Effector memory CD4-positive, alpha-beta T cell (primary cell): ENCODE measurements around the gene DOK3.

Source experiments
- DNase-seq, 3 donors: peaks; one replicate each; pipeline ENCODE4 v3.0.0-alpha.2; 2020
- H3K27ac ChIP-seq: 2 replicates; pipeline ENCODE4 v1.7.0; 2013; ENCODE audit warnings: mild to moderate bottlenecking, low read length, moderate library complexity; ENCODE audit not compliant: insufficient read depth, poor library complexity, severe bottlenecking
- H3K27me3 ChIP-seq: replicated peaks from 2 replicates; pipeline ENCODE4 v1.7.0; 2013; ENCODE audit warnings: mild to moderate bottlenecking, low read length; ENCODE audit not compliant: insufficient read depth, control insufficient read depth, poor library complexity, severe bottlenecking
- H3K36me3 ChIP-seq: 2 replicates; pipeline ENCODE4 v1.7.0; 2013; ENCODE audit warnings: mild to moderate bottlenecking, low read length, moderate library complexity; ENCODE audit not compliant: control insufficient read depth, insufficient read depth
- H3K4me1 ChIP-seq: 2 replicates; pipeline ENCODE4 v1.7.0; 2013; ENCODE audit warnings: low read length, mild to moderate bottlenecking; ENCODE audit not compliant: control insufficient read depth, insufficient read depth, poor library complexity, severe bottlenecking
- H3K4me3 ChIP-seq: 2 replicates; pipeline ENCODE4 v1.7.0; 2013; ENCODE audit warnings: low read length, low read depth, mild to moderate bottlenecking; ENCODE audit not compliant: insufficient read depth, poor library complexity, severe bottlenecking
- H3K9me3 ChIP-seq: 2 replicates; pipeline ENCODE4 v1.7.0; 2013; ENCODE audit warnings: mild to moderate bottlenecking, low read length, moderate library complexity; ENCODE audit not compliant: control insufficient read depth

Gene DOK3

DNA sequence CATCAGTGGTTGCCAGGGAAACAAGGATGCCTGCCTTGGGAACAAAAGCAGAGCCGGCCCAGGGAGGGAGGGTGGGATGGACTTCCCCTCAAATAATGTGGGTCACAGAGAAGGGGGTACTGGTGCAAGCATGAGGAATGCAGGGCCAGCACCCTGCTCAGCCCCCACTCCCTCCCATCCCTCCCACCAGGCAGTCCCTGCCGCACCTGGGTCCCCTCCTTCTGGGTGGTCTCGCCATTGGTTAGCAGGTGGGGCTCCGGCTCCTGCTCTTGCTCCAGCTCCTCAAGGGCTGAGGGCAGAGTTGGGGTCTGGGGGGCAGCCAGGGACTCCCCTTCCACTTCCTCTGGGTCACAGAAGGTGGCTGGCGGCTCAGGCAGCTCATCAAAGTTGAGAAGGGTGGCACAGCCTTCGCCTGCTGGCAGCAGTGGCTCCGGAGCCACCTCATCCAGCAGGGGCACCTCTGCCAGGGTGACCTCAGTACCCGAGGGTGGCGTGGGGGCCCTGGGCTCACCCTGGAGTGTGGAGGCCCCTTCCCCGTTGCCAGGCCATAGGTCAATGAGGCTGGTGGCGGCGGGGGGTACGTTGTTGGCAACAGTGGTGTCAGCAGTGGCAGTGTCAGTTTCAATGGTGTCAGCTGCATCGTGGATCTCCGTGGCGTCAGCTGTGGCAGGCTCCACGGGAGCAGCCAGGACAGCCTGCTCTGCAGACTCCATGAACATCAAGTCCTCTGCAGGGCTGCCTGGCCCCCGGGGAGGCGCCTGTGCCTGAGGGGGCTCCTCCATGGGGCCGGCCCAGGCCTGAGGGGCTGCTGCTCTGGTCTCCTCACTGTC is 51.6 kb downstream of the DOK3 start:
- Histone ChIP-seq H3K27ac (no peak overlapping the region), H3K4me1 (peaks cover 24% of the 10 kb centered on the region), H3K4me3 (no peak overlapping the region), H3K36me3 (no peaks in the 10 kb centered on the region), H3K27me3 (no peaks in the 10 kb centered on the region), H3K9me3 (no peaks in the 10 kb centered on the region)
- no peak for DNase-seq

- peak; percentile 33 to 54 (median 48) for DNase-seq
Measured at GRCh38 chr5:177456976-177457851, 52.4 kb downstream of the DOK3 start.

DNA sequence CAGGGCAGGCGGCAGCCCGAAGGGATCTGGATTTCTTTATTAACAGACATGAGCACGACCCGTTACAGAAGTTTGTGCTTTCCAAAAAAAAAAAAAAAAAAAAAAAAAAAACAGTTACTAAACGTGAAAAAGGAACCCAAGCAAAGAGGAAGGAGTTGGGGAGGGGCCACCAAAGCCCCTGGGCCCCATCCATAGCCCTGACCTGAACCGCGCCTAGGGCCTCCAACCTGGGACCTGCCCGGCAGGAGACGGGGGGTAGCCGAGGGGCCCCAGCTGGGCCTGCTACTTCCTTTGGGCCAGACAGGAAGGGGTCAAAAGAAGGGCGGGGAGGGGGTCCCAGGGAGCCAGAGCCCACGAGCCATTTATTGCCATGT is 53.0 kb downstream of the DOK3 start:
- Histone ChIP-seq H3K9me3 (no peaks in the 10 kb centered on the region), H3K4me3 (no peak overlapping the region), H3K27me3 (no peaks in the 10 kb centered on the region), H3K4me1 (peaks cover 20% of the 10 kb centered on the region), H3K36me3 (no peaks in the 10 kb centered on the region), H3K27ac (no peak overlapping the region)
- DNase-seq = no peak

More at GRCh38 chr5:177456976-177457851, 52.4 kb downstream of the DOK3 start:
- H3K4me1 ChIP-seq = peaks cover 22% of the 10 kb centered on the region
- H3K36me3 ChIP-seq = no peaks in the 10 kb centered on the region
- H3K4me3 ChIP-seq = no peak overlapping the region
- no peaks in the 10 kb centered on the region for H3K9me3 ChIP-seq
- no peak overlapping the region for H3K27ac ChIP-seq
- no peaks in the 10 kb centered on the region for H3K27me3 ChIP-seq

GRCh38 chr5:177455661-177456590 is 53.7 kb downstream of the DOK3 start:
- H3K27me3 ChIP-seq = no peaks in the 10 kb centered on the region
- H3K4me3 ChIP-seq = peak overlapping the region; percentile 68
- H3K36me3 ChIP-seq = no peaks in the 10 kb centered on the region
- H3K27ac ChIP-seq = peak overlapping the region; percentile 93
- H3K9me3 ChIP-seq = no peaks in the 10 kb centered on the region
- peaks cover 20% of the 10 kb centered on the region for H3K4me1 ChIP-seq
- peak; percentile 87 to 93 (median 92) for DNase-seq

GRCh38 chr5:177455036-177455660 is 54.5 kb downstream of the DOK3 start:
- Histone ChIP-seq H3K27ac (peak overlapping the region; percentile 93), H3K36me3 (no peaks in the 10 kb centered on the region), H3K27me3 (no peaks in the 10 kb centered on the region), H3K4me3 (peak overlapping the region; percentile 68), H3K9me3 (no peaks in the 10 kb centered on the region), H3K4me1 (peaks cover 20% of the 10 kb centered on the region)
- peak; percentile 87 to 88 (median 88) for DNase-seq

DNA sequence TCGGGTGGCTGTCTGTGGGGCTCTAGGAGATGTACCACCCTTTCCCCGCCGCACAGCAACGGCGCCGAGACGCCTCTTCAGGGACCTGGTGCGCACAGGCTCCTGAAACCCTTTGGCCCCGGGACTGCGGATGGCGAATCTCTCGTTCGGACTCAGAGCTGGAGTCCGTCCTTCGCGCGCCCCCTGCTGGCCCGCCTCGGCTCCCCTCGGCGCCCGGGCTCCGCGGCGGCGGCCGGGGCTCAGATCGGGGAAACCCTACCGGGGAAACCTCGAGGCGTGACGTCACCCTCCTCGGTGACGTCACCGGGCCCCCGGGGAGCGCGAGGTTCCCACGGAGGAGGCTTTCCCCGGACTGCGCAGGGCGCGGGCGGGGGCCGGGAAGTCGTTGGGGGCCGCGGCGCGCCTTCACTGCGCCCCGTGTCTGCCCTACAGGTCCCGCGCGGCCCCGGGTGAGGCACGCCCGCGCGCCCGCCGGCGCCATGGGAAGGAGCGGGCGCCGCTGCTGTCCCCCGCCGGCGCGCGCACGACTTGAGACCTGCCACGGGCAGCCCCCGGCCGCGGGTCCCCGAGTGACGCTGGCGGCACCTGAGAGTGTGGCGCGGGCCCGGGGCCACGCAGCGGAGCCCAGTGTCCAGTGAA is 55.1 kb downstream of the DOK3 start:
- DNase-seq = peak; percentile 94 to 98 (median 94)
- Histone ChIP-seq H3K9me3 (no peaks in the 10 kb centered on the region), H3K4me1 (peaks cover 20% of the 10 kb centered on the region), H3K27ac (peak overlapping the region; percentile 93), H3K27me3 (no peaks in the 10 kb centered on the region), H3K36me3 (no peaks in the 10 kb centered on the region), H3K4me3 (peak overlapping the region; percentile 68)

GRCh38 chr5:177453852-177454396 is 55.7 kb downstream of the DOK3 start:
- Histone ChIP-seq H3K4me1 (peaks cover 20% of the 10 kb centered on the region), H3K27ac (peak overlapping the region; percentile 93)

GRCh38 chr5:177452688-177453638 is 56.7 kb downstream of the DOK3 start:
- no peak for DNase-seq
- Histone ChIP-seq H3K27ac (no peak overlapping the region), H3K4me1 (peaks cover 28% of the 10 kb centered on the region), H3K4me3 (no peak overlapping the region), H3K9me3 (no peaks in the 10 kb centered on the region), H3K36me3 (no peaks in the 10 kb centered on the region), H3K27me3 (no peaks in the 10 kb centered on the region)

More at GRCh38 chr5:177453852-177454396, 55.7 kb downstream of the DOK3 start:
- H3K9me3 ChIP-seq = no peaks in the 10 kb centered on the region
- no peaks in the 10 kb centered on the region for H3K36me3 ChIP-seq
- peak overlapping the region; percentile 44 for H3K4me3 ChIP-seq
- H3K27me3 ChIP-seq = no peaks in the 10 kb centered on the region
- DNase-seq = no peak
